Measurements from ENCODE around the gene PIEZO1. TPM values are rescaled to one million over a fixed set of nuclear protein-coding genes. Genes with fewer than 3 reads are reported as not detected.

The PIEZO1 gene
- total RNA-seq, 1 experiment from 2014 or later, result 375 TPM

DNA sequence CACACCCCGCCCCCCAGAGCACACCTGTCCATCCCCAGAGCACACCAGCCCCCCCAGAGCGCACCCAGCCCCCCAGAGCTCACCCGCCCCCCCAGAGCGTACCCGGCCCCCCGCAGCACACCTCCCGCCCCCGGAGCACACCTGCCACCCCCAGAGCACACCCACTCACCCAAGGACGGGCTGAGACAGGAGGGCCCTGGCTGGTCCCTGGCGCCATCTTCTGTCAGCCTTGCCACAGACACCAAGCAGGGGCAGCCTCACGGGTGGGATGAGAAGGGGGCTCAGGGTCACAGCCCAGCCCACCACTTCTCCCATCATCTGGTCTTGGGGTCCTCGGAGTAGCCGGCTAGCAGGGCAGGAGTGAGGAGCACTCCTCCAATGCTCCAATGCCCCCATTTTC lies 31.8 kb downstream of the PIEZO1 start:
- no peak for DNase-seq (ENCODE audit: low spot score)

DNA sequence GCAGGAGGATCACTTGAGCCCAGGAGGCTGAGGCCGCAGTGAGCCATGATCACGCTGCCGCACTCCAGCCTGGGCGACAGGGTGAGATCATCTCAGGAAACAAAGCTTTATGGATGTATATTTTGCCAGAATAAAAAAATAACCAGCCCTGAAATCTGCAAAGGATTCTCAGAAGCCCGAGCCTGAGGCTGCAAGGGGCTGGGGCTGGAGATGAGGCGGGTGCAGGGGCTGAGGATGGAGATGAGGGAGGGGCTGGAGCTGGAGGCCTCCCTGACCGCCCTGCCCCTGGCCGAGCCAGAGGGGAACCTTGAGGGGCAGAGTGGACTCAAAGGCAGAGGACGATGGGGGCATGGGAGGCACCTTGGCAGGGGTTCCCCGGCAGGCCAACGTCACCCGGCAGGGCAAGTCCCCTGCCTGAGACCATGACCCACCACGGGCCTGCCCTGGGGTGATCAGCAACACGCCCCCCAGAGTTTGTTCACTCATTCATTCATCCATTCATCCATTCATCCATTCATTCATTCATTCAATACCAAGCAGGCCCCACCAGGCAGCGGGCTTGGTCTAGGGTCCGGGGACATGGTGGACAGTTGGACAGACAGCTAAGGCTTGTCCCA lies 32.5 kb downstream of the PIEZO1 start:
- DNase-seq (ENCODE audit: low spot score), result no peak

GRCh38 chr16:88750854-88751253 lies 34.2 kb downstream of the PIEZO1 start:
- DNase-seq (ENCODE audit: low spot score), result no peak

- no peak for DNase-seq (ENCODE audit: low spot score)
Observed at GRCh38 chr16:88749358-88749757, 35.7 kb downstream of the PIEZO1 start.

DNA sequence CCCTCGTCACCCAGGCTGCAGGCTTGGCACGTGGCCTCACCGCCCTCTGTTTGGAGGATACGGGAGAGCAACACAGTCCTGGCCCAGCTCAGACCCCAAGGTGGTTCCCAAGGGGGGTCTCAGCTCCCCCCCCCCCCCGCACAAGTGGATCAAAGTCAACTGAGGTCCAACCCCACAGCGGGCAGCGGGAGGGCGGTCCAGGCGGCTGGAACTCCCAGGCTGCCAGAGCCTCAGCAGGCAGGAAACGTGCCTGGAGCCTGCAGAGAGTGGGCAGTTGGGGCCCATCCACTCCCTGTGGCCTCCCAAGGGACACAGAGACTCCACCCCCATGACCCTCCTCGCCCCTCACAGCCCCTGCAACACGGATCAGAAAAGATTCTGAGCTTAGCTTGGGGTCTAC lies 36.7 kb downstream of the PIEZO1 start:
- DNase-seq (ENCODE audit: low spot score), result no peak

- peak; percentile 80 for DNase-seq (ENCODE audit: low spot score)
Observed at GRCh38 chr16:88747588-88748301, 37.3 kb downstream of the PIEZO1 start.

DNA sequence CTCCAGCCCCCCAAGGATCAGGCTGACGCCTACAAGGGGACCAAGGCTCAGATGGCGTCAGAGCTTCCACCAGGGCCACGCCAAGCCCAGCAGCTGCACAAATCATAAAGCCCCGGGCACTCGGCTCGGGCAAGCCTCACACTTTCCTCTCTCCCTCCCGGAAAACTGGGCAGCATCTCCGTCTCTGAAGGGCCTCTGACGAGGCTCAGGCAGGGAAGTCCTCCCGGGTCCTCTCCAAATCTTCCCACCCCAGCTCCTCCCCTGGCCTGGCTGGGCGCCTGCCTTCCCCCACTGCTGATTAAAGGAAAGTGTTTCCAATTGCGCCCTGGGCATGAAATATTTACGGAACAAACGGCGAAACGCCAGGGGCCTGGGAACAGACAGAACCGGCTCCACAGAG lies 38.5 kb downstream of the PIEZO1 start:
- no peak for DNase-seq (ENCODE audit: low spot score)

DNA sequence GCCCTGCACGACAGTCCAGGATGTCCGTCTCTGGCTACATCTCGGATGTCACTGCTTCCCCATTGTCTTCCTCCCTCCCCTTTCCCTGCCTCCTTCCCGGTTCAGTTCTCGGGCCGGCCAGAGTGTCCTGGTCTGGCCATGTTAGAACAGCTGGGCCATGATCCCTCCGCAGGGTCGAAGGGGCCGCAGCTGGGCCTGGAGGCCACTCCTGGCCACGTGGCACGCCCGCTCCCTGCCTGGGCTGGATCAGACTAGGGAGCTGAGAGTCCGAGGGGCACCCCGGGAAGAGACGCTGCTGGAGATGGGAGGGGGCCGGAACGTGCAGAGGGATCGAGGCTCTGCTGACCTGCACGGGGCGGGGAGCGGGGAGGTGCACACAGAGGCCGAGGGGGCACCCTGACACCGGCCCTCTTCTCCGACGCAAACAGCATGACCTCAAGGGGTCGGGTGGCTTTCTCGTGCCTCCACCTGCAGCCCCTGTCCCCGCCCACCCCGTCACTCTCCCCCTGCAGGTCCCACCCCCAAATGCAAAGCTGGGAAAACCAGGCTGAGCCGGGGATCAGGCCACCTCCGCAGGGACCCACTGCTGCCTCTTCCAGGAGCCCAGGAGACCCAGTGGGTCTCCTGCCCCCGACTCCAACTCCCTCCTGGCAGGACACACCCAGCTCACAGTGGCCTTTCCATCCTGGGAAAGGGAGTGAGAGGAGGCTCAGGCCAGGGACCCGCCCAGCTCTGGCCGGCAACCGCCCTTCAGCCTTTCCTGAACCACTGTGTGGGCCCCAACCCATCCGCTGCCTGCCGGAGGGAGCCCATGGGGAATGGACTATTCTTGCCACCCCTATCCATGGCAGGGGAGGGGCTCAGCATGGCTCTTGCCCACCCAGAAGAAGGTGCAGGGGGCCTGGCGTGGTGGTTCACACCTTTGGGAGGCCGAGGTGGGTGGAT lies 40.2 kb downstream of the PIEZO1 start:
- DNase-seq (ENCODE audit: low spot score), result no peak

DNA sequence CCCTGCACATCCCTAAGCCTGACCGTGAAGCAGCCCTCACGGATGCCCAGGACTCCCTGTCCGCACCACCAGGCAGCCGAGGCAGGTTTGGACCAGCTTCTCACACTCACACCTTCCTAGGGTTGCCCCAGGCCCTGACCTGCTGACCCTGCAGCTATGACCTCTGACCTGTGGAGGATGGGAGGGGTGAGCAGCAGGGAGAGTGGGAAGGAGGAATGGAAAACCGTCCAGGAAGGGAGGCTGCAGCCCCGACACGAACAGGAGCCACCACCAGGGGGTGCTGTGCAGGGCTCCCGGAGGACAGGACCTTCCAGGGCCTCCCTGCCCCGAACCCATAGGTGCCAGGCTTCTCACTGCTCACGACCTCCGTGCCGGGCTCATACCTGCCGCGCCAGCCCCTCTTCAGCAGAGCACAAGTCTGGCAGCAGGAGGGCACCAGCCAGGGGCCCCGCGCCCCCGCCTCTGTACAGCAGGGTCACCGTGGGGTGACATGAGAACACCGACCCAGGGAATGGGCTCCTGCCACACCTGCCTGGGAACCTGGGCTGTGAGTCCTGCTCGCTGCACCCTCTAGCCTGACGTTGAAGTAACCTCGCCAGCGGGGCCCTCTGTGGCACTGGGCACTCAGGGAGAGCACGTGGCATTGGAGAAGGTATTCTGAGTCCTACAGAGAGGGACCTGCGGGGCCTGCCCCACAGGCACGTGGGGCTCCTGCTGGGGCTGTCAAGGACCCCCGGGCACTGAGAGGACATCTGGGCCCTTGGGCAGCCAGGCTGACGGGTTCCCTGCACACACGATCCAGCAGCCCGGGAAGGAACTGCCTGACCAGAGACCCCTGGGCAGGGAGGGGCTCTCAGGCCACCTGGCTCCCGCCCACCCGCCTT lies 41.1 kb downstream of the PIEZO1 start:
- DNase-seq (ENCODE audit: low spot score), result peak; percentile 83

DNA sequence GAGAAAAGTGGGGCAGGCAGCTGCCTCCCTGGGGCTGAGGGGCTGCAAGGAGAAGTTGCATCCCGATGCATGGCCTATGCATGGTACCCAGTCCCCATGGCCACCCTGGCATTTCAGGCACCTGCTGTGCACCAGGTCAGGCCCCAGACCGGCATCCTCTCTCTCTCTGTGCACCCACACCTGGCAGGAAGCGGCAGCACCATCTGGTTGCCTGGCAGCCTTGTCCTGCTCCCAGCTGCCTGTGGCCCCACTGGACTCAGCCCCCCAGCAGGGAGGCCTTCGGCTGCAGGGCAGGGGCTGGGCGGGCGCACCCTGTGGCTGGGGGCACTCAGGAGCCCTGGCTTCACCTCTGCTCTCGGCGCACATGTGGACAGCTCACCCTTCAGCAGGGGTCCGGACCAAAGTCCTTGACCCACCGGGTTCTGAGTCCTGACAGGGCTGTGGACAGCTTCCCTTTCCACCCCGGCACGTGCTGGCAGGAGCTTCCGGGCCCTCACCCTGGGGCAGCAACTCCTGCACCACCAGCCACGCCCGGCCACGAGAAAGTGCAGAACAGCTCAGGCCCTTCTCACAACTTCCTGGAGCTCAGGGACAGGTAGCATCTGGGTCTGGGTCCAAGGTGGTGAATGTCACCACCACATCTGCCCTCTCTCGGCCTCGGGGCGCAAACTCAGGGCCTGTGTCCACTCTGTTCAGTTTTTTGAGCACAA lies 42.0 kb downstream of the PIEZO1 start:
- DNase-seq (ENCODE audit: low spot score), result no peak

GRCh38 chr16:88741368-88741767 lies 43.7 kb downstream of the PIEZO1 start:
- no peak for DNase-seq (ENCODE audit: low spot score)

- DNase-seq (ENCODE audit: low spot score), result no peak
Observed at GRCh38 chr16:88740727-88741055, 44.3 kb downstream of the PIEZO1 start.

GRCh38 chr16:88739977-88740726 lies 44.9 kb downstream of the PIEZO1 start:
- DNase-seq (ENCODE audit: low spot score), result no peak

DNA sequence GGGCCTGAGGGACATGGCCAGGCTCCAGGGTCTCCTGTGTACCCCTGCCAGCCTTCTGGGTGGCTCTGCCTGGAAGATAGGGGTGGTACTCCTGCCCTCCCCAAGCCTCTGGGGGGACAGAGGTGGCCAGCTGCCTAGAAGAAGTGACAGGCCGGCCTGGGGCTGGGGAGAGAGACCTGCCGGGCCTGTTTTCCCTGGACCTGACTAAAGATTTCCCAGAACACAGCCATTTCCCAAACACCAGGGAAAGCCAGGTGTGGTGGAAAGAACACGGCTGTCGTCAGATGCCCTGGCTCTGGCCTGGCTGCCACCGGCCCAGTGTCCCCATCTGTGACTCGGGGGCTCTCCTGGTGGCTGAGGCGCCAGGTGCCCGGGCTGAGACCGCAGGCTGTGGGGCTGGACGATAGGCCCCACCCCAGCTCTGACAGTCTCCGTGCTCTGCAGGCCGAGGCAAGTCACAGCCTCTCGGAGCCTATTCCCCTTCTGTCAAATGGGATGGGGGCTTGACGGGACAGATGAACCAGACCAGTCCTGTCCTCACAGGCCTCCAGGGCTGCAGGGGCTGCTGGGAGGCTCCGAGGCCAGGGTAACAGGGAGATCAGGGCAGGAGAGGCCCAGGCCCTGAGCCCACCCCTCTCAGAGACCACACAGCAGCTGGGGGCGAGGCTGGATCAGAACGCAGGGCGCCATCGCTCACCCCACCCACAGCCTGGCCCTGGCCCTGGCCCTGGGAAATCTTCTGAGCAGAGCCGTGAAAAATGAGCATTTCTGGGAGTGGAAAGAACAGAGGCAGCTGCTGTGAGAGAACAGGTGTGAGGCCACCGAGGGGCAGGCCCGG lies 45.7 kb downstream of the PIEZO1 start:
- DNase-seq (ENCODE audit: low spot score), result no peak

- no peak for DNase-seq (ENCODE audit: low spot score)
Observed at GRCh38 chr16:88738151-88739084, 46.6 kb downstream of the PIEZO1 start.

DNA sequence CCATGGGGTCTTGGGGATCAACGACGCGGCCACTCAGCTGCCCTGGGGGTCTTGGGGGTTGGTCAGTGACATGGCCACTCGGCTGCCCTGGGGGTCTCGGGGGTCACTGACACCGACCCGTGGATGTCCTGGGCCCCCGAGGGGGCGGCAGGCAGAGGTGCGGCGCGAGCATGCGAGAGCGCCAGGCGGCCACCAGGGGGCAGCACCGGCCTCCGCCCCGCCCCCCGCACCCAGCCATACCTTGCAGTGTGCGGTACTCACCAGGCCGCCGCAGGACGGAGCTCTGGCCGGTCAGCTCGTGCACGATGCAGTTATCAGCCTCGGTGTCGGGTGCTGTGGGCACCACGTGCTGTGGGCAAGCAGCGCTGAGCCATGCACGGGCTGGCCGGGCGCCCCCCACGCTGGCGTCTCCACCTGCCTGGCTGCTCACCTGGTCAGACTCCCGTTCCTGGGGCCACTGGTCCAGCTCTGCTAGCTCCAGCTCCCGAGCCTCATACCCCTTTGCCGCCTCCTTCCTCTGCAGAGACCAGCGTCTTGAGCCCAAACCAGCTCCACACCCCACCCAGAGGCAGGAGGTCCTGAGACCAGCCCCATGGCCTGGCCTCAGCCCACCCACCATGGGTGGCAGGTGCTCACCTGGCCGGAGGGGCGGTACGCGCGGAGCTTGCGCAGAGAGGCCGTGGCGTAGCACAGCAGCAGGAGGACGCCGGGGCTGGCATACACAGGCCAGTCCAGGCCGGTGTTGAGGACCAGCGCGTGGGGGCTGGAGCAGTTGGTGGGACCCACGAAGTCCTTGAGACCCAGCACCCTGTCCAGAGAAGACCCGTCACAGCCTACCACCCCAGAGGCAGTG lies 47.5 kb downstream of the PIEZO1 start:
- peak; percentile 72 for DNase-seq (ENCODE audit: low spot score)

DNA sequence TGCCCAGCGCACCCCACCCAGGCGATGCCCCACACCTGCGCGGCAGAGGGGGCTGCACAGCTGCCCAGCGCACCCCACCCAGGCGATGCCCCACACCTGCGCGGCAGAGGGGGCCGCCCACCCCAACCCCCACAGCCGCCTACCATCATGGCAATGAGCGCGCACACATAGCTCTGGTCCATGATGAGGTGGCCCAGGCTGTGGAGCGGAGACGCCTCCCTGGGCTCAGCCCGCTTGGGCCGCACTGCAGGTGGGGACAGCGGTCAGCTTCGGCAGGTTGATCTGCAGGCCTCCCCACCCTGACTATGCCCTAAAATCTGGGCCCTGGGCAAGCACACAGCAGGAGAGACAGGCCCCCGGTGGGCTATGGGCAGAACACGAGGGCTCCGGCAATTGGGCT lies 48.5 kb downstream of the PIEZO1 start:
- DNase-seq (ENCODE audit: low spot score), result no peak
